ENCODE data around the gene THAP12.

Gene THAP12

DNA sequence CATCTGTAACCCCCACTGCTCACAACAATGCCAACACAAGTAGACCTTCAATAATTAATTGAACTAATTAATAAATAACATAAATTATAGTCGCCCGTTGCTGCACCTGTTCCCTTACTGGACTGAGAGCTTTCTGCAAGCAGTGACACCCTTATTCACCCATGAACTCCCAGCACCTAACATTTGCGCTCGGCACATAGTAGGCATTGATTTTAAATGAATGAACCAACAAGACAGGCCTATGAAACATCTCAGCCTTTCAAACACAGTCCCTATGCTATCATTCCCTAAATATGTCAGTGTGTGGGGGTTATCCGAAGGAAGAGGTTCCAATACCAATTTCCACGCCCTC lies 1.1 kb downstream of the THAP12 start:
- Histone ChIP-seq H3K4me1 (ENCODE audit: control insufficient read depth, insufficient read depth, low read length) (peaks cover 12% of the 10 kb centered on the region), H3K27me3 (ENCODE audit: control insufficient read depth, insufficient read depth, low read length) (no peaks in the 10 kb centered on the region), H3K9me3 (ENCODE audit: control insufficient read depth, insufficient read depth, low read depth, low read length) (no peaks in the 10 kb centered on the region), H3K27ac (ENCODE audit: low read depth, low read length) (no peak overlapping the region), H3K9ac (ENCODE audit: low read length) (peak overlapping the region; percentile 65), H3K4me3 (ENCODE audit: low read depth, low read length) (peak overlapping the region; percentile 81), H3K36me3 (ENCODE audit: control insufficient read depth, insufficient read depth, low read length) (no peaks in the 10 kb centered on the region)

GRCh38 chr11:76376746-76377558 lies 4.0 kb downstream of the THAP12 start:
- Histone ChIP-seq H3K27ac (ENCODE audit: low read depth, low read length) (no peak overlapping the region), H3K4me3 (ENCODE audit: low read depth, low read length) (no peak overlapping the region), H3K9me3 (ENCODE audit: control insufficient read depth, insufficient read depth, low read depth, low read length) (no peaks in the 10 kb centered on the region), H3K9ac (ENCODE audit: low read length) (no peak overlapping the region), H3K36me3 (ENCODE audit: control insufficient read depth, insufficient read depth, low read length) (no peaks in the 10 kb centered on the region), H3K4me1 (ENCODE audit: control insufficient read depth, insufficient read depth, low read length) (peaks cover 3% of the 10 kb centered on the region), H3K27me3 (ENCODE audit: control insufficient read depth, insufficient read depth, low read length) (no peaks in the 10 kb centered on the region)

- H3K9ac ChIP-seq (ENCODE audit: low read length): no peak overlapping the region
- no peaks in the 10 kb centered on the region for H3K9me3 ChIP-seq (ENCODE audit: control insufficient read depth, insufficient read depth, low read depth, low read length)
- no peaks in the 10 kb centered on the region for H3K27me3 ChIP-seq (ENCODE audit: control insufficient read depth, insufficient read depth, low read length)
- peaks cover 1% of the 10 kb centered on the region; the same call in 1 of the 2 replicates for H3K4me1 ChIP-seq (ENCODE audit: control insufficient read depth, insufficient read depth, low read length)
- H3K4me3 ChIP-seq (ENCODE audit: low read depth, low read length): no peak overlapping the region
- H3K36me3 ChIP-seq (ENCODE audit: control insufficient read depth, insufficient read depth, low read length): no peaks in the 10 kb centered on the region
- H3K27ac ChIP-seq (ENCODE audit: low read depth, low read length): no peak overlapping the region
Observed at GRCh38 chr11:76371170-76371569, 9.8 kb downstream of the THAP12 start.

DNA sequence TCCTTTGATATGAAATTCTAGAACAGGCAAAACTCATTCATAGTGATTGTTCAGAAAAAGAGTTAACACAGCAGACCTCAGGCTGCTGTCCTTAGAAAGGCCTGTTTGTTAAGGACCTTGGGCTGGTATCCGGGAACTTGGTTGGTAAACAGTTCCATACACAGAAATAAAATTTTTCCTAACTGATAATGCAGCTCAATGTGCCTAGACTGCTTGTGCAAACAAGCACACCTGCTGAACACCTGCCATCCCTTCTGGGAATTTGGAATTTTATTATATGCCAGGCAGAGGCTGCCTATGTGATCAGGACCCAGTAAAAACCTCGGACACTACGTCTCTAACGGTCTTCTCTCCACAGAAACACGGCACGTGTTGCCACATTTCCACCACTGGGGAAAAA lies 11.5 kb downstream of the THAP12 start:
- no peak overlapping the region for H3K27ac ChIP-seq (ENCODE audit: low read depth, low read length)

DNA sequence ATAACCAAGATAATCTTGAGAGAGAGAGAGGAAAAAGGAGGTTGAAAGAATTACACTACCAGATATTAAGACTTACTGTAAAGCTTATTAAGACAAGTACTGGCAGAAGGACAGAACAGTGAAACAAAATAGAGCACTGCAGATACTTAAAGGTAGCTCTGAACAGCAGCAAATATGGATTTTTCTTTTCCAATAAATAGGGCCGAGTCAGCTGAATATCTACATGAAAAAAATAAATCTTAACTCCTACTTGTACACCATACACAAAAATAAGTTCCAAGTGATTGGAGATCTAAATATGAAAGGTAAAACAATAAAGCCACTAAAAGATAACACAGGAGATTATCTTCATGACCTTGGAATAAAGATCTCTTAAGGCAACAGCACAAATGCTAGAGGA lies 12.4 kb downstream of the THAP12 start:
- no peaks in the 10 kb centered on the region for H3K9me3 ChIP-seq (ENCODE audit: control insufficient read depth, insufficient read depth, low read depth, low read length)
- H3K9ac ChIP-seq (ENCODE audit: low read length): no peak overlapping the region
- H3K4me3 ChIP-seq (ENCODE audit: low read depth, low read length): no peak overlapping the region
- H3K27me3 ChIP-seq (ENCODE audit: control insufficient read depth, insufficient read depth, low read length): no peaks in the 10 kb centered on the region
- peaks cover 6% of the 10 kb centered on the region for H3K36me3 ChIP-seq (ENCODE audit: control insufficient read depth, insufficient read depth, low read length)
- H3K4me1 ChIP-seq (ENCODE audit: control insufficient read depth, insufficient read depth, low read length): peaks cover 8% of the 10 kb centered on the region
- no peak overlapping the region for H3K27ac ChIP-seq (ENCODE audit: low read depth, low read length)

More for the DNA sequence above, 11.5 kb downstream of the THAP12 start:
- no peak overlapping the region for H3K9ac ChIP-seq (ENCODE audit: low read length)
- no peak overlapping the region for H3K4me3 ChIP-seq (ENCODE audit: low read depth, low read length)
- peaks cover 4% of the 10 kb centered on the region; the same call in 1 of the 2 replicates for H3K36me3 ChIP-seq (ENCODE audit: control insufficient read depth, insufficient read depth, low read length)
- H3K9me3 ChIP-seq (ENCODE audit: control insufficient read depth, insufficient read depth, low read depth, low read length): no peaks in the 10 kb centered on the region
- peaks cover 8% of the 10 kb centered on the region for H3K4me1 ChIP-seq (ENCODE audit: control insufficient read depth, insufficient read depth, low read length)
- H3K27me3 ChIP-seq (ENCODE audit: control insufficient read depth, insufficient read depth, low read length): no peaks in the 10 kb centered on the region

DNA sequence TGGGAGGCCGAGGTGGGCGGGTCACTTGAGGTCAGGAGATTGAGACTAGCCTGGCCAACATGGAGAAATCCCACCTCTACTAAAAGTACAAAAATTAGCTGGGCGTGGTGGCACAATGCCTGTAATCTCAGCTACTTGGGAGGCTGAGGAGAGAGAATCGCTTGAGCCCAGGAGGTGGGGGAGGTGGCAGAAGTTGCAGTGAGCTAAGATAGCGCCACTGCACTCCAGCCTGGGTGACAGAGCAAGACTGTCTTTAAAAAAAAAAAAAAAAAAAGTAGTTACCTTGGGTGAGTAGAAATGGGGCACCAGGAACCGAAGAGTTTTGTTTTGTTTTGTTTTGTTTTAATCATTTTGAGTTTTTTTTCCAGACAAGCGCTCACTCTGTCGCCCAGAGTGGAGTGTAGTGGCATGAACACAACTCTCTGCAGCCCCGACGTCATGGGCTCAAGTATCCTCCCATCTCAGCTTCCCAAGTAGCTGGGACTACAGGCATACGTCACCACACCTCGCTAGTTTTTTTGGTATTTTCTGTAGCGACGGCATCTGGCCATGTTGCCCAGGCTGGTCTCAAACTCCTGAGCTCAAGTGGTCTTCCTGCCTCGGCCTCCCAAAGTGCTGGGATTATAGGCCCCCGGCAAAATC lies 15.8 kb downstream of the THAP12 start:
- no peak overlapping the region for H3K27ac ChIP-seq (ENCODE audit: low read depth, low read length)
- peaks cover 17% of the 10 kb centered on the region for H3K36me3 ChIP-seq (ENCODE audit: control insufficient read depth, insufficient read depth, low read length)
- no peak overlapping the region for H3K4me3 ChIP-seq (ENCODE audit: low read depth, low read length)
- H3K9ac ChIP-seq (ENCODE audit: low read length): no peak overlapping the region
- peaks cover 8% of the 10 kb centered on the region for H3K4me1 ChIP-seq (ENCODE audit: control insufficient read depth, insufficient read depth, low read length)
- no peaks in the 10 kb centered on the region for H3K27me3 ChIP-seq (ENCODE audit: control insufficient read depth, insufficient read depth, low read length)
- no peaks in the 10 kb centered on the region for H3K9me3 ChIP-seq (ENCODE audit: control insufficient read depth, insufficient read depth, low read depth, low read length)

GRCh38 chr11:76362716-76363115 lies 18.2 kb downstream of the THAP12 start:
- Histone ChIP-seq H3K4me3 (ENCODE audit: low read depth, low read length) (no peak overlapping the region), H3K36me3 (ENCODE audit: control insufficient read depth, insufficient read depth, low read length) (peaks cover 18% of the 10 kb centered on the region), H3K9me3 (ENCODE audit: control insufficient read depth, insufficient read depth, low read depth, low read length) (no peaks in the 10 kb centered on the region)

DNA sequence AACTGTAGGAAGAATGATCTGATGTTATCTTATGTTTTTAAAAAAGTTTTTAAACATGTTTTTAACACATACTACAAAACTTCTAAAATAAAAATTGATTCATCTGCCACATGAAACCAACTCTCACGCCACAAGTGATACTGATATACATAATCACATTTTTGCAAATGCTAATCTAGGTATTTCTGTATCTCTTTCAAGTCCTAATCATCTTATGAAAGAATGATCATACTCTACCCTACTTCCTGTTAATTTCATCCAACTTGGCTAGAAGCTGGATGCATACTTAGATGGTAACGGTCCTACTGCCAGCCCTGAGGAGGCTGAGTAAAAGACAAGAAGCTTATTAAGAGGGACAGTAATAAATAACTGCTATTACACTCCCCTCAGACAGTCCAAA lies 19.2 kb downstream of the THAP12 start:
- Histone ChIP-seq H3K4me1 (ENCODE audit: control insufficient read depth, insufficient read depth, low read length) (peaks cover 8% of the 10 kb centered on the region), H3K36me3 (ENCODE audit: control insufficient read depth, insufficient read depth, low read length) (peaks cover 18% of the 10 kb centered on the region), H3K27me3 (ENCODE audit: control insufficient read depth, insufficient read depth, low read length) (no peaks in the 10 kb centered on the region), H3K4me3 (ENCODE audit: low read depth, low read length) (no peak overlapping the region), H3K27ac (ENCODE audit: low read depth, low read length) (no peak overlapping the region), H3K9ac (ENCODE audit: low read length) (no peak overlapping the region), H3K9me3 (ENCODE audit: control insufficient read depth, insufficient read depth, low read depth, low read length) (no peaks in the 10 kb centered on the region)

More at GRCh38 chr11:76362716-76363115, 18.2 kb downstream of the THAP12 start:
- H3K27me3 ChIP-seq (ENCODE audit: control insufficient read depth, insufficient read depth, low read length): no peaks in the 10 kb centered on the region
- no peak overlapping the region for H3K27ac ChIP-seq (ENCODE audit: low read depth, low read length)
- peaks cover 8% of the 10 kb centered on the region for H3K4me1 ChIP-seq (ENCODE audit: control insufficient read depth, insufficient read depth, low read length)
- H3K9ac ChIP-seq (ENCODE audit: low read length): no peak overlapping the region

- Histone ChIP-seq H3K4me3 (ENCODE audit: low read depth, low read length) (no peak overlapping the region), H3K9ac (ENCODE audit: low read length) (no peak overlapping the region), H3K27ac (ENCODE audit: low read depth, low read length) (no peak overlapping the region), H3K4me1 (ENCODE audit: control insufficient read depth, insufficient read depth, low read length) (peaks cover 8% of the 10 kb centered on the region), H3K27me3 (ENCODE audit: control insufficient read depth, insufficient read depth, low read length) (no peaks in the 10 kb centered on the region), H3K36me3 (ENCODE audit: control insufficient read depth, insufficient read depth, low read length) (peaks cover 21% of the 10 kb centered on the region), H3K9me3 (ENCODE audit: control insufficient read depth, insufficient read depth, low read depth, low read length) (no peaks in the 10 kb centered on the region)
Observed at GRCh38 chr11:76361374-76361773, 19.6 kb downstream of the THAP12 start.

DNA sequence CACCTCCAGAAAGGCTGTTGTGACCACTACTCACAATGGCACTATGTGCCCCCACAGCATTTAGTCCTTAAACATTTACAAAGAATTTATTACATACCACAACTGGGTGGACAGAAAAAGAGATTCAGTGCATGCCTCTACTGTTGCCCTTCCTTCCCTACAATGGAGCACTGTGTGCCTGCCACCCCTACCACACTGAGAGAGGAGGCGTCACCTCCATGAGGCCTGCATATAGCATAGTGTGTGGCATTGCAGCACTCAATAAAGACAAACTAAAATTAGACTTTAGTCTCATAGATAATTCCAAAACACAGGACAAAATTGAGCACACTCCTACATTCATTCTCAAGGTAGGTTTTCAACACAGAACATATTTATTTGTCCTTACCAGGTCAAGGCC lies 25.8 kb downstream of the THAP12 start:
- H3K9me3 ChIP-seq (ENCODE audit: control insufficient read depth, insufficient read depth, low read depth, low read length): peaks cover 7% of the 10 kb centered on the region; the same call in 1 of the 2 replicates
- no peak overlapping the region for H3K9ac ChIP-seq (ENCODE audit: low read length)
- peaks cover 36% of the 10 kb centered on the region for H3K36me3 ChIP-seq (ENCODE audit: control insufficient read depth, insufficient read depth, low read length)
- H3K4me1 ChIP-seq (ENCODE audit: control insufficient read depth, insufficient read depth, low read length): no peaks in the 10 kb centered on the region
- H3K27ac ChIP-seq (ENCODE audit: low read depth, low read length): no peak overlapping the region
- no peak overlapping the region for H3K4me3 ChIP-seq (ENCODE audit: low read depth, low read length)
- no peaks in the 10 kb centered on the region for H3K27me3 ChIP-seq (ENCODE audit: control insufficient read depth, insufficient read depth, low read length)

DNA sequence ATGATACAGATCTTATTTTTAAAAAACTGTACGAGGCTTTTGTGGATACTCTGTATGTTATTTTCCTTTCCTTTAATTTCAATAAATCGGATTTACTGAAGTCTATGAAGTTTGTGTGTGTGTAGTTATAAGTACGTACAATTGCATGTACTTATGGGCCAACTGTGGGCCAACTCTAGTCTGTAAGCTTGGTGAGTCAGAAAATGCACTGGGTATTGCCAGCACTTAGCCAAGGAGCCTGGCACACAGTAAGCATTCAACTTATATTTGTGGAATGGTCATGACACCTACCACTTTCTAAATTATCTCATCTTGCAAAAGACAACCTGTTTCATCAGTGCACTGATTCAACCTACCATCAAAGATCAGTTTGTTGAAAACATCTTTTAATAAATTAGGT lies 32.6 kb downstream of the THAP12 start:
- Histone ChIP-seq H3K27ac (ENCODE audit: low read depth, low read length) (no peak overlapping the region), H3K9me3 (ENCODE audit: control insufficient read depth, insufficient read depth, low read depth, low read length) (no peaks in the 10 kb centered on the region), H3K36me3 (ENCODE audit: control insufficient read depth, insufficient read depth, low read length) (peaks cover 7% of the 10 kb centered on the region; the same call in 1 of the 2 replicates), H3K4me1 (ENCODE audit: control insufficient read depth, insufficient read depth, low read length) (no peaks in the 10 kb centered on the region), H3K4me3 (ENCODE audit: low read depth, low read length) (no peak overlapping the region), H3K9ac (ENCODE audit: low read length) (no peak overlapping the region), H3K27me3 (ENCODE audit: control insufficient read depth, insufficient read depth, low read length) (no peaks in the 10 kb centered on the region)
